Kidney epithelial cell (primary cell): ENCODE measurements around the gene TMEM87B. TPM values are rescaled to one million over a fixed set of nuclear protein-coding genes. Genes with fewer than 3 reads are reported as not detected.

Experiments
- DNase-seq: peaks from one replicate; pipeline ENCODE4 v3.0.0-alpha.2; 2010; ENCODE audit warnings: low read depth
- H3K27me3 ChIP-seq: 2 replicates; pipeline ENCODE4 v1.6.0; 2011; ENCODE audit warnings: low read length; ENCODE audit not compliant: control insufficient read depth, insufficient read depth
- H3K36me3 ChIP-seq: 2 replicates; pipeline ENCODE4 v1.5.1; 2011; ENCODE audit warnings: low read length; ENCODE audit not compliant: control insufficient read depth, insufficient read depth
- H3K4me3 ChIP-seq: 2 replicates; pipeline ENCODE4 v1.5.1; 2011; ENCODE audit warnings: low read depth, mild to moderate bottlenecking, control low read depth, low read length
- CTCF ChIP-seq: IDR thresholded peaks from 2 replicates; pipeline ENCODE4 v1.5.1; 2011; ENCODE audit warnings: mild to moderate bottlenecking, moderate library complexity, low read length, control low read depth, inconsistent platforms; ENCODE audit not compliant: insufficient read depth, poor library complexity, severe bottlenecking
- total RNA-seq: library from RNA; depleted of rRNA; stranded (reverse); fragments of >200 nt; gene quantifications from 2 replicates; pipeline ENCODE4 v1.2.3, GENCODE V29; 2015

TMEM87B gene
- total RNA-seq, 1 donor from 2014 or later: 24.5 TPM

GRCh38 chr2:112129060-112129459, 74.0 kb downstream of the TMEM87B start:
- no peaks in the 10 kb centered on the region for H3K36me3 ChIP-seq
- no peak overlapping the region for H3K4me3 ChIP-seq
- no peaks in the 10 kb centered on the region for H3K27me3 ChIP-seq
- DNase-seq: no peak
- TF ChIP-seq CTCF: no peak

- no peak overlapping the region for H3K4me3 ChIP-seq
- DNase-seq: no peak
These were observed 78.3 kb downstream of the TMEM87B start for GRCh38 chr2:112133344-112133743.

GRCh38 chr2:112134120-112134519, 79.1 kb downstream of the TMEM87B start:
- DNase-seq: no peak
- no peak for TF ChIP-seq CTCF
- peaks cover 18% of the 10 kb centered on the region for H3K27me3 ChIP-seq
- no peak overlapping the region for H3K4me3 ChIP-seq
- no peaks in the 10 kb centered on the region for H3K36me3 ChIP-seq

More at GRCh38 chr2:112133344-112133743, 78.3 kb downstream of the TMEM87B start:
- TF ChIP-seq CTCF: no peak
- Histone ChIP-seq H3K36me3 (no peaks in the 10 kb centered on the region), H3K27me3 (peaks cover 11% of the 10 kb centered on the region)

- TF ChIP-seq CTCF: no peak
- Histone ChIP-seq H3K27me3 (peaks cover 29% of the 10 kb centered on the region), H3K4me3 (no peak overlapping the region), H3K36me3 (no peaks in the 10 kb centered on the region)
- no peak for DNase-seq
These were observed 81.0 kb downstream of the TMEM87B start for GRCh38 chr2:112136096-112136495.

GRCh38 chr2:112137516-112138158, 82.6 kb downstream of the TMEM87B start:
- TF ChIP-seq CTCF: no peak
- Histone ChIP-seq H3K4me3 (peak overlapping the region; percentile 42), H3K36me3 (no peaks in the 10 kb centered on the region), H3K27me3 (peaks cover 30% of the 10 kb centered on the region)
- DNase-seq: no peak
